IgD-negative memory B cell (primary cell): ENCODE results near the gene CCDC158. TPM values are rescaled to one million over a fixed set of nuclear protein-coding genes. Genes with fewer than 3 reads are reported as not detected.
"Not testable (repeated sequence)": the region's sequence is repeated elsewhere in the genome, so short reads cannot be mapped to it uniquely, and the experiment has no call there.

Source experiments
- H3K27ac Mint-ChIP-seq, 3 donors: one replicate each; pipeline ENCODE4 v1.8.0; 2020 to 2022; ENCODE audit warnings: mild to moderate bottlenecking in 3 of 3, mixed read lengths in 3 of 3, moderate library complexity in 1 of 3
- H3K27me3 Mint-ChIP-seq: one replicate; pipeline ENCODE4 v1.8.0; 2021; ENCODE audit warnings: mixed read lengths
- H3K36me3 Mint-ChIP-seq: one replicate; pipeline ENCODE4 v1.8.0; 2020; ENCODE audit warnings: mild to moderate bottlenecking, mixed read lengths
- H3K4me1 Mint-ChIP-seq, 3 donors: one replicate each; pipeline ENCODE4 v1.8.0; 2020 to 2022; ENCODE audit warnings: mixed read lengths in 3 of 3, mild to moderate bottlenecking in 1 of 3
- H3K4me3 Mint-ChIP-seq, 4 donors: one replicate each; pipeline ENCODE4 v1.8.0; 2020 to 2022; ENCODE audit warnings: mild to moderate bottlenecking in 4 of 4, mixed read lengths in 4 of 4, moderate library complexity in 3 of 4
- H3K9me3 Mint-ChIP-seq, 3 donors: one replicate each; pipeline ENCODE4 v1.8.0; 2020 to 2021; ENCODE audit warnings: mixed read lengths in 3 of 3, mild to moderate bottlenecking in 1 of 3
- polyA plus RNA-seq: library from polyadenylated mRNA; unstranded; fragments of 300-500 nt; fragmentation: Illumina TruSeq; gene quantifications from one replicate; pipeline ENCODE4 v1.2.3, GENCODE V29; 2021

CCDC158 gene
- polyA plus RNA-seq, 1 donor from 2014 or later, result not detected

DNA sequence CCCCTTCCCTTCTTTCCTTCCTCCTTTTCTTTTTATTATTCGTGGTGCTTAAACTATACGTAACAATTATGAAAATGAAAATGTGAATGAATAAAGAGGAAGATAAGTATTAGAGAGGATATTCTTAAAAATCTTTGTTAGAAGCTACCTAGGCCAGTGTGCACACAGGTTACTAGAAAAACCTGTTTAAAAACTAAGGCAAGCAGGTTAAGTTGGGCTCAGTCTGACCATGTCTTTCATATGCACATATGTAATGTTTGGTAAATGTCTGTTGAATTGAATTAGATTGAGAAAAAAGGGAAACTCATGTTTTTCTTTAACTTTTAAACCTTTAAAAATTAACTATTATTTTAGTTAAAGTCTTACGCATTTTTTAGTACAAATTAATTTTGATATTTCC, 21.9 kb upstream of the CCDC158 start:
- peaks cover 6% of the 10 kb centered on the region for H3K27me3 Mint-ChIP-seq
- H3K27ac Mint-ChIP-seq, result no peak overlapping the region
- H3K4me3 Mint-ChIP-seq, result no peak overlapping the region
- no peaks in the 10 kb centered on the region for H3K4me1 Mint-ChIP-seq
- peaks cover 0 to 3% (median 0%) of the 10 kb centered on the region in 3 donors for H3K9me3 Mint-ChIP-seq
- H3K36me3 Mint-ChIP-seq, result no peaks in the 10 kb centered on the region

GRCh38 chr4:76441881-76442280, 20.9 kb upstream of the CCDC158 start:
- H3K4me1 Mint-ChIP-seq, result no peaks in the 10 kb centered on the region
- peaks cover 6% of the 10 kb centered on the region for H3K27me3 Mint-ChIP-seq
- peaks cover 0 to 3% (median 0%) of the 10 kb centered on the region in 3 donors for H3K9me3 Mint-ChIP-seq
- H3K36me3 Mint-ChIP-seq, result no peaks in the 10 kb centered on the region
- H3K27ac Mint-ChIP-seq, result no peak overlapping the region
- no peak overlapping the region for H3K4me3 Mint-ChIP-seq

GRCh38 chr4:76439491-76439890, 18.6 kb upstream of the CCDC158 start:
- Mint-ChIP-seq H3K9me3 (peaks cover 0 to 3% (median 0%) of the 10 kb centered on the region in 3 donors), H3K4me1 (peaks cover 0 to 6% (median 2%) of the 10 kb centered on the region in 3 donors), H3K4me3 (no peak overlapping the region), H3K36me3 (no peaks in the 10 kb centered on the region), H3K27ac (no peak overlapping the region), H3K27me3 (peaks cover 8% of the 10 kb centered on the region)

GRCh38 chr4:76435528-76436319, 14.8 kb upstream of the CCDC158 start:
- peaks cover 0 to 6% (median 2%) of the 10 kb centered on the region in 3 donors for H3K4me1 Mint-ChIP-seq
- peaks cover 8% of the 10 kb centered on the region for H3K27me3 Mint-ChIP-seq
- H3K4me3 Mint-ChIP-seq, result no peak overlapping the region

GRCh38 chr4:76434901-76435527, 14.1 kb upstream of the CCDC158 start, which contains the start of gene SHROOM3:
Gene SHROOM3, plus strand, starts transcription at chr4:76435229. Its CDS starts 824 bp downstream, at chr4:76436053.
- H3K9me3 Mint-ChIP-seq, result no peaks in the 10 kb centered on the region
- H3K4me3 Mint-ChIP-seq, result no peak within 1 kb of the TSS
- H3K4me1 Mint-ChIP-seq, result peaks cover 0 to 6% (median 2%) of the 10 kb centered on the region in 3 donors
- no peak within 1 kb of the TSS for H3K27ac Mint-ChIP-seq
- peaks cover 8% of the 10 kb centered on the region for H3K27me3 Mint-ChIP-seq
- no peaks in the 10 kb centered on the region for H3K36me3 Mint-ChIP-seq

More at GRCh38 chr4:76435528-76436319, 14.8 kb upstream of the CCDC158 start:
- Mint-ChIP-seq H3K27ac (no peak overlapping the region), H3K36me3 (no peaks in the 10 kb centered on the region), H3K9me3 (peaks cover 0 to 1% (median 0%) of the 10 kb centered on the region in 3 donors)

DNA sequence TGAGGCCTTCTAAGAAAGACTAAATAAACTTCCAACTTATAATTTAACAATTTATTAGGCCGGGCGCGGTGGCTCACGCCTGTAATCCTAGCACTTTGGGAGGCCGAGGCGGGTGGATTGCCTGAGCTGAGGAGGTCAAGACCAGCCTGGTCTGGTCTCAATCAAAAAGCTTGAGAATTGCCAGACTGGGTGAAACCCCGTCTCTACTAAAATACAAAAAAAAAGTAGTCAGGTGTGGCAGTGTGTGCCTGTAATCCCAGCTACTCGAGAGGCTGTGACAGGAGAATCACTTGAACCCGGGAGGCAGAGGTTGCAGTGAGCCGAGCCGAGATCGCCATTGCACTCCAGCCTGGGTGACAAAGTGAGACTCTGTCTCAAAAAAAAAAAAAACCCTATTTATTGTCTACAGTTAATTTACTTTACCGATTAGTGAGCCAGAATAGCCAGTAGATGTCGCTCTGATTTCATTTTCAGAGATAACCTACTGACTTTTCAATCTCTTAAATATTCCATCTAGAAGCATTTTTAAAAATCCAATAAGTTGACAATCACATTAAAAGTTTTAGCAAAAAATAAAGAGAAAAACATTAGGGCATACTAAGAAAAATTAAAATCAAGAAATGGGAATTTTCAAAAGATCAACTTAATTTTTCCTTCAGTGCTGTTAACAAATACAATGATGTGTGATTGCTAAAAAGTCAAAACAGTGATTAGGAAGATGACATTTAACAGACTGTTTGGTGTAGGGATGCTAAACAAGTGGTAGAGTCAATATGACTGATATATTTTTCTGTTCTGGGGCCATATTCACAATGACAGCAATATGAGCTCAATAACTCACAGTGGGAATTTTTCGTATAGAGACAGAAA, 9.8 kb upstream of the CCDC158 start:
- no peak overlapping the region for H3K4me3 Mint-ChIP-seq
- peaks cover 0 to 6% (median 2%) of the 10 kb centered on the region in 3 donors for H3K4me1 Mint-ChIP-seq
- no peaks in the 10 kb centered on the region for H3K36me3 Mint-ChIP-seq
- H3K9me3 Mint-ChIP-seq, result no peaks in the 10 kb centered on the region
- peaks cover 3% of the 10 kb centered on the region for H3K27me3 Mint-ChIP-seq
- peak overlapping the region in 1 of 3 donors; percentile 4 for H3K27ac Mint-ChIP-seq

- Mint-ChIP-seq H3K27ac (no peak overlapping the region), H3K4me3 (no peak overlapping the region)
Measured at GRCh38 chr4:76429636-76430035, 8.7 kb upstream of the CCDC158 start.

DNA sequence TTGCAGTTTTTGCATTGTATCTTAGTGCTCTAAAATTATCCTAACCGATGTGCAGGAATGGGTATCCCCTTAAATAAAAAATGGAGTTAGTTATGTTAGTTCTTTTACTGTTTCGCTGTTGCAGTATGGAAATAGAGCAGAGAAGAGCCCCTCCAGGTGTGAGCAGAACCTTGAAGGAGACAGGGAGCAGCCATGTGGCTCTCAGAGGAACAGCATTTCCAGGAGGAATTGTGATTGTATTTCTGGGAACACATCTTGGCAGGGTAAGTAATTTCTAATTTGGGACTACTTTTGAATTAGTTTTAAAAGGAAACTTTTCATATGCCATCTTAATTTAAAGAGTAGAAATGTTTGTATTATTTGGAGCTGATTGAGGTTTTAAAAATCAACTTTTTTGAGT, 5.3 kb upstream of the CCDC158 start:
- peaks cover 5% of the 10 kb centered on the region for H3K27me3 Mint-ChIP-seq
- no peak overlapping the region for H3K4me3 Mint-ChIP-seq
- H3K36me3 Mint-ChIP-seq, result no peaks in the 10 kb centered on the region
- peaks cover 0 to 3% (median 3%) of the 10 kb centered on the region in 3 donors for H3K4me1 Mint-ChIP-seq
- H3K9me3 Mint-ChIP-seq, result no peaks in the 10 kb centered on the region
- no peak overlapping the region for H3K27ac Mint-ChIP-seq

More at GRCh38 chr4:76429636-76430035, 8.7 kb upstream of the CCDC158 start:
- Mint-ChIP-seq H3K27me3 (no peaks in the 10 kb centered on the region), H3K4me1 (no peaks in the 10 kb centered on the region), H3K9me3 (no peaks in the 10 kb centered on the region), H3K36me3 (no peaks in the 10 kb centered on the region)

DNA sequence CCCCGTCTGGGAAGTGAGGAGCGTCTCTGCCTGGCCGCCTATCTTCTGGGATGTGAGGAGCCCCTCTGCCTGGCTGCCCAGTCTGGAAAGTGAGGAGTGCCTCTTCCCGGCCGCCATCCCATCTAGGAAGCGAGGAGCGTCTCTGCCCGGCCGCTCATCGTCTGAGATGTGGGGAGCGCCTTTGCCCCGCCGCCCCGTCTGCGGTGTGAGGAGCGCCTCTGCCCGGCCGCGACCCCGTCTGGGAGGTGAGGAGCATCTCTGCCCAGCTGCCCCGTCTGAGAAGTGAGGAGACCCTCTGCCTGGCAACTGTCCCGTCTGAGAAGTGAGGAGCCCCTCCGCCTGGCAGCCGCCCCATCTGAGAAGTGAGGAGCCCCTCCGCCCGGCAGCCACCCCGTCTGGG, 2.2 kb upstream of the CCDC158 start:
- not testable (repeated sequence) for H3K9me3 Mint-ChIP-seq, H3K4me1 Mint-ChIP-seq, H3K4me3 Mint-ChIP-seq, H3K36me3 Mint-ChIP-seq, H3K27ac Mint-ChIP-seq
- peaks cover 22% of the 10 kb centered on the region for H3K27me3 Mint-ChIP-seq

DNA sequence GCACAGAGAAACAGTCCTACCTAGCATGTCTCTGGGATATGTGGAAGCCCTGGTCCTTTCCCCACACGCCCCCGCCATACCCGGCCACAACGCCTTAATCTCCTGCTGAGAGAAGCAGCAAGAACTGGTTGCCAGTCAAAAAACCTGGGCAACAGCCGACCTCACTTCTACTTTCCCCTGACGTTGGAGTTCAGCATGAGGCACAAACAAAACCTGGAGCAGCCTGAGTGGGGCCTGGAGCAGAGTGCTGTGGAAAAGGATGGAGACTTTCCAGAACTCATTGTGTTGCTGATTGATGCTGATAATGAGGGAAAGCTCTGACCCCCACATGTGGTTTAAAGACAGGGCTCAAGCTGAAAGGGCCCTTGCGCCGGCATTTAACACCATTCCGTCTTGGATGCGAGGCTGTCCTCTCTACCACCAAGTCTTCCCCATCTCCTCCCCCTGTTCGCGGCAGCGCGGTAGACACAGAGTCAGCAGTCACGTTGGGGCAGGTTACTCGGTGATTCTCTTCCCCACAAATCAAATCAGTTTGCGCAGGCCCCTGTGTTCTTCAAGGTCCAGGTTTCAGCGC, 666 bp downstream of the CCDC158 start:
- H3K36me3 Mint-ChIP-seq, result no peaks in the 10 kb centered on the region
- peaks cover 30% of the 10 kb centered on the region for H3K27me3 Mint-ChIP-seq
- peak overlapping the region in 1 of 3 donors; percentile 45 for H3K27ac Mint-ChIP-seq
- H3K9me3 Mint-ChIP-seq, result peaks cover 0 to 2% (median 0%) of the 10 kb centered on the region in 3 donors
- peaks cover 0 to 5% (median 5%) of the 10 kb centered on the region in 3 donors for H3K4me1 Mint-ChIP-seq
- H3K4me3 Mint-ChIP-seq, result peak overlapping the region in 1 of 4 donors; percentile 35

DNA sequence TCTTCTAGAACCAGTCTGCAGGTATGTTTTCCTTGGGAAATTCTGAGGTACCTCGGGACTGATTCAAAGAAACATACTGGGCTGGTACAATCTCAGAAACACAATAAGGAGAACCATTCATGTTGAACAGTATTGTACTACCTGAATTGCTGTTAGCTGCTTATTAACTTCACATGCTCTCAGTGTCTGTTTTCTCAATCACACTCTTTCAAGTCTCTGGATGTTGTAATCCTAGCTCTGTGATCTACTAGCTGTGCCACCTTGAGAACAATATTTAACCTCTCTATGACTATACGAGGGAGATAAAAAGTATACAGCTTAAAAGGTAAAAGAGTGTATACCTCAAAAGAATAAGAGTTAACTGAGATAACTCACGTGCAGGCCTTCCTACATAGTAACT, 10.3 kb downstream of the CCDC158 start:
- Mint-ChIP-seq H3K27ac (no peak overlapping the region), H3K27me3 (peaks cover 2% of the 10 kb centered on the region), H3K4me3 (no peak overlapping the region), H3K36me3 (no peaks in the 10 kb centered on the region), H3K4me1 (peaks cover 0 to 5% (median 3%) of the 10 kb centered on the region in 3 donors), H3K9me3 (no peaks in the 10 kb centered on the region)

- H3K4me3 Mint-ChIP-seq, result no peak overlapping the region
- H3K27ac Mint-ChIP-seq, result no peak overlapping the region
- peaks cover 2% of the 10 kb centered on the region for H3K27me3 Mint-ChIP-seq
- no peaks in the 10 kb centered on the region for H3K9me3 Mint-ChIP-seq
- no peaks in the 10 kb centered on the region for H3K36me3 Mint-ChIP-seq
- H3K4me1 Mint-ChIP-seq, result peaks cover 0 to 5% (median 3%) of the 10 kb centered on the region in 3 donors
Measured at GRCh38 chr4:76407440-76408119, 13.4 kb downstream of the CCDC158 start.

DNA sequence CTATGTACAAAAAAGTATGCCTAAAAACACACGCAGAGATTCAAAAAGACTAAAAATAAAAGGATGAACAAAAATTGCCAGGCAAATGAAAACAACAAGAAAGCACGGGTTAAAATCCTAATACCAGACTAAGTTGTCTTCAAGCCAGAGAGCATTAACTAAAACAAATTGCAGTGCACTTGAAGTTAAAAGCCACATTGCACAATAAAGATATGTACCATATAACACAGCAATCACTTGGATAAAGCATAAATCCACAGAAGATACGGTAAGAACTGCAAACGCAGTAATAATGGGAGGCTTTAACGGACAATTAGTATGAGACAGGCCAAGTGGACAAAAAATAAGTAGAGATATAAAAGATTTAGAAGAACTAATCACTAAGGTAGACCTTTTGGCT, 14.9 kb downstream of the CCDC158 start:
- Mint-ChIP-seq H3K27ac (no peak overlapping the region), H3K4me3 (no peak overlapping the region), H3K4me1 (peaks cover 0 to 5% (median 3%) of the 10 kb centered on the region in 3 donors), H3K36me3 (no peaks in the 10 kb centered on the region), H3K9me3 (no peaks in the 10 kb centered on the region), H3K27me3 (peaks cover 4% of the 10 kb centered on the region)

DNA sequence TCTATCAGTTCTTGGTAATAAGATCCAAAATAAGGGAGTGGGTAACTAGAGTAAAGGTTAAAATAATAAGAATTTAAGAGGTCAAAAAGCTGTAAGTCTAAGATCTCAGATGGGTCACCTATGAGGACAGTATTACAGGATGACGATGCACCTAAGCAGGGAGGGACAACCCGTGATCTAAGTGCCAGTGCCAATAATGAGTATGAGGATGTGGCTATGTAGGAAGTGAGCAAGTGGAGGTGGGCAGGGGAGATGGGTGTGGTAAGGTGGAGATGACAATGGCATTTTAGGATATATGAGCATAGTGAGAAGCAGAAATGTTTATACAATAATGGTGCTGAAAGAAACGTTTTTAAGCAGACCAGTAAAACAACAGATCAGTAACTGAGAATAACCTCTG, 19.3 kb downstream of the CCDC158 start:
- no peaks in the 10 kb centered on the region for H3K4me1 Mint-ChIP-seq
- peaks cover 0 to 11% (median 4%) of the 10 kb centered on the region in 3 donors for H3K9me3 Mint-ChIP-seq
- H3K27me3 Mint-ChIP-seq, result peaks cover 5% of the 10 kb centered on the region
- no peaks in the 10 kb centered on the region for H3K36me3 Mint-ChIP-seq
- no peak overlapping the region for H3K4me3 Mint-ChIP-seq
- no peak overlapping the region for H3K27ac Mint-ChIP-seq
